Activated CD4-positive, alpha-beta T cell treated with anti-CD3 and anti-CD28 coated beads, Interleukin-2, amount 10 ng/mL, durations not matched to agents 7 days and 5 days (primary cell): ENCODE data around the gene FAM3C. TPM values are rescaled to one million over a fixed set of nuclear protein-coding genes. Genes with fewer than 3 reads are reported as not detected.
A peak's percentile ranks its signal among the peaks of the same experiment; 100 is the strongest.
"Not testable (repeated sequence)": the region's sequence is repeated elsewhere in the genome, so short reads cannot be mapped to it uniquely, and the experiment has no call there.

ENCODE experiments used
- CTCF ChIA-PET: fragments of 350-600 bp; sonication (Branson Sonifier 250); formaldehyde crosslinking; loops from one replicate; lab custom pipeline; 2021; ENCODE audit warnings: antibody characterized with exemption; lab: Charles Lee
- POLR2A ChIA-PET: fragments of 350-600 bp; sonication (Branson Sonifier 250); formaldehyde crosslinking; loops from one replicate; lab custom pipeline; 2021; ENCODE audit warnings: antibody characterized with exemption; lab: Charles Lee
- DNase-seq: peaks from one replicate; pipeline ENCODE4 v3.0.0-alpha.2; 2020
- H3K27ac Mint-ChIP-seq: one replicate; pipeline ENCODE4 v1.8.0; 2021; ENCODE audit warnings: mild to moderate bottlenecking, moderate library complexity, mixed read lengths
- H3K27me3 Mint-ChIP-seq: one replicate; pipeline ENCODE4 v1.8.0; 2021; ENCODE audit warnings: mixed read lengths
- H3K36me3 Mint-ChIP-seq: one replicate; pipeline ENCODE4 v1.8.0; 2021; ENCODE audit warnings: low read depth, mixed read lengths
- H3K4me1 Mint-ChIP-seq: one replicate; pipeline ENCODE4 v1.8.0; 2021; ENCODE audit warnings: mixed read lengths
- H3K4me3 Mint-ChIP-seq: one replicate; pipeline ENCODE4 v1.8.0; 2021; ENCODE audit warnings: mild to moderate bottlenecking, moderate library complexity, mixed read lengths
- H3K9me3 Mint-ChIP-seq: one replicate; pipeline ENCODE4 v1.8.0; 2021; ENCODE audit warnings: mixed read lengths
- total RNA-seq, 2 experiments: library from RNA; stranded (reverse); gene quantifications; one replicate each; pipeline ENCODE4 v1.2.3, GENCODE V29; 2021

FAM3C gene, protein sequence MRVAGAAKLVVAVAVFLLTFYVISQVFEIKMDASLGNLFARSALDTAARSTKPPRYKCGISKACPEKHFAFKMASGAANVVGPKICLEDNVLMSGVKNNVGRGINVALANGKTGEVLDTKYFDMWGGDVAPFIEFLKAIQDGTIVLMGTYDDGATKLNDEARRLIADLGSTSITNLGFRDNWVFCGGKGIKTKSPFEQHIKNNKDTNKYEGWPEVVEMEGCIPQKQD
- total RNA-seq = 10 to 100 TPM; 12.2 to 15.6 TPM

DNA sequence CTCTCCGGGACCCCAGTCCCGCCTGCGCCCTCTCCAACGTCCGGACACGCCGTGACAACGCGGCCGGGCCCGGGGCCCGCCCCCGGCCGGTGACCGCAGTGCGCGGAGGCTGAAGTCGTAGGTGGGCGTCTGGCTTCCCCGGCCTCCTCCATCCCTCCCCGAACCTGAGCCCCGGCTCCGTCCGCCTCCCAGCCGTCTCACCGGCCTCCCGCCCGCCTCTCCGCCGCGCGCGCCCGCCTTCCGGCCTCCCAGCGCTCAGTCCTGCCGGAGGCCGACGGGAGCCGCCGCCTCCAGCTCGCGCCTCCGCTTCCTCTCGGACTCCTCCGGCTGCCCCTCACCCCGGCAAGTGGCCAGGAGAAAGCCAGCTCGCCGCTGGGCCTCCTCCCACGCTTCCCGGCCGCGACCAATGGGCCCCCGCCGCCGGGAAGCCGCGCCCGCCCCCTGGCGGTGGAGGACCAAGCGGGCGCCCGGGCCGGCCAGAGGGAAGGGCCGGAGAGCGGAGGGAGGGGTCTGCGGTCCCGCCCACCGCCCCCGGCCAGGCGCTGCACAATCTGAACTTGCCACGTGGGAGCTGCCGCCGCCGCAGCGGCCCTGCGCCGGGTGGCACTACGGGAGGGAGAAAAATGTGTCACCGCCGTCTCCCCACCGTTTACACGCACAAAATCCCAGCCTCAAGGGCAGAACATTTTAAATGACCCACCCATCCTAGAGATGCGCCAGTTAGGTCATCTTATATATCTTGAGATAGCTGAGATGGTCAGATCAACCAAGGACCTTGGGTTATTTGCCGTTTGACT is at the start of gene FAM3C:
Gene FAM3C, minus strand, starts transcription at position 348 of the 797 bp plus-strand sequence. CDS start 13,339 bp downstream, outside the sequence.
- H3K9me3 Mint-ChIP-seq = no peaks in the 10 kb centered on the region
- ChIA-PET CTCF (interaction anchor here (0.6 to 2.7 kb wide), 30 partner anchors 8 to 162 kb away, joined by 3 to 30 read pairs (median 6); no protein-coding TSS in a partner anchor), POLR2A (no interaction called here)
- no peaks in the 10 kb centered on the region for H3K27me3 Mint-ChIP-seq
- H3K4me3 Mint-ChIP-seq = peak within 1 kb of the TSS; percentile 81
- H3K36me3 Mint-ChIP-seq = peaks cover 16% of the 10 kb centered on the region
- DNase-seq = peak; percentile 68
- H3K27ac Mint-ChIP-seq = peak within 1 kb of the TSS; percentile 86
- H3K4me1 Mint-ChIP-seq = peaks cover 25% of the 10 kb centered on the region

DNA sequence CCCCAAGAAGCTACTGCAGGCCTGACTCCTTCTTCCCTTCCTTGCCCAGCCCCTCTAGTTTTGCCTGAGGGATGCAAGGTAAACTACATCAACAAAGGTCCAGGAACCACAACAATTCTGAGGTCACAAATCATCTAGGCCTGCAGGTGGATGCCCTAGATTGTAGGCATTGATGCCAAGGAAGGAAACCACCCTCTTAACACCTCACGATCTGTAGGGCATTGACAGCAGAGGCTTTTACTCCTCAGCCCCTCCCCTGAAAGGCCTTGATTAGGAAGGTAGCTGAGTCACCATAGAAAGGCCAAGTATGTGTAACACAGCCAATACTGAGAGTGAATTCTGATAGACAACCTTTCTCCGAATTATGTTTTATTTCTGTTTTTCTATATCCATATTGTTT is 46.7 kb upstream of the FAM3C start:
- no peak for DNase-seq
- Mint-ChIP-seq H3K4me3 (no peak overlapping the region), H3K4me1 (peaks cover 34% of the 10 kb centered on the region), H3K27ac (no peak overlapping the region), H3K9me3 (peaks cover 11% of the 10 kb centered on the region), H3K27me3 (peaks cover 3% of the 10 kb centered on the region), H3K36me3 (peaks cover 12% of the 10 kb centered on the region)
- ChIA-PET POLR2A (no interaction called here), CTCF (no interaction called here)

DNA sequence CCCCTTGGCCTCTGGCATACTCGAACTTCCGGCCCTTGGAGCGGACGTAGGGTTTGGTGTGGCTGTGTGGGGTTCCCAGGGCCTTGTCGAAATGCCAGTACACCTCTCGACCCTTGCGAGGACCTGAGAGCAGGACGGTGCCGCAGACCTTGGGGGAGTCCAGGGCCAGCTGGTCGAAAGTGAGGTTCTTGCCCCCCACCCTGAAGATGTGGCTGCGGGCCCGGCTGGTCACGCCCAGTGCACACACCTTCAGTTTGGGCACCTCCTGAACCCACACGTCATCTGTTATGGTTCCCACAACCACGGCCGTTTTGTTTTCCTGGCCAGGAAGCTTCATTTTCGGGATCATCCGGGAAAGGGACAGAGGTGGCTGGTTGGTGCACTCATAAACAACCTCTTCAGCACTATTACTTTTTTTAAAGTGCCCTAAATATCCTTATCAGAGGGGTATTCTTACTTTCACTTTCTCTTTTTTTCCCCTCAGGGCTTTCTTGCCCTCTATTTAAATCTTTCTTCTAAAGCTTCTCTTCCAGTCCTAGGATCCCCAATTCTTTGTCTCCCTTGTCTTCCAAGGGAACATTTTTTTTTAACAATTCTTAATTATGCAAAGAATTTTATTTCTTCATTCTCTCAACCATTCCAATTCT is 44.9 kb upstream of the FAM3C start:
- Mint-ChIP-seq H3K36me3 (peaks cover 12% of the 10 kb centered on the region), H3K9me3 (peaks cover 11% of the 10 kb centered on the region), H3K4me3 (no peak overlapping the region), H3K27me3 (no peaks in the 10 kb centered on the region), H3K4me1 (peaks cover 37% of the 10 kb centered on the region), H3K27ac (peak overlapping the region; percentile 83)
- ChIA-PET POLR2A (no interaction called here), CTCF (interaction anchor here (0.7 to 2.4 kb wide), 2 partner anchors 45 to 73 kb away, joined by 3 to 6 read pairs; partner anchors contain the start of gene FAM3C)
- no peak for DNase-seq

DNA sequence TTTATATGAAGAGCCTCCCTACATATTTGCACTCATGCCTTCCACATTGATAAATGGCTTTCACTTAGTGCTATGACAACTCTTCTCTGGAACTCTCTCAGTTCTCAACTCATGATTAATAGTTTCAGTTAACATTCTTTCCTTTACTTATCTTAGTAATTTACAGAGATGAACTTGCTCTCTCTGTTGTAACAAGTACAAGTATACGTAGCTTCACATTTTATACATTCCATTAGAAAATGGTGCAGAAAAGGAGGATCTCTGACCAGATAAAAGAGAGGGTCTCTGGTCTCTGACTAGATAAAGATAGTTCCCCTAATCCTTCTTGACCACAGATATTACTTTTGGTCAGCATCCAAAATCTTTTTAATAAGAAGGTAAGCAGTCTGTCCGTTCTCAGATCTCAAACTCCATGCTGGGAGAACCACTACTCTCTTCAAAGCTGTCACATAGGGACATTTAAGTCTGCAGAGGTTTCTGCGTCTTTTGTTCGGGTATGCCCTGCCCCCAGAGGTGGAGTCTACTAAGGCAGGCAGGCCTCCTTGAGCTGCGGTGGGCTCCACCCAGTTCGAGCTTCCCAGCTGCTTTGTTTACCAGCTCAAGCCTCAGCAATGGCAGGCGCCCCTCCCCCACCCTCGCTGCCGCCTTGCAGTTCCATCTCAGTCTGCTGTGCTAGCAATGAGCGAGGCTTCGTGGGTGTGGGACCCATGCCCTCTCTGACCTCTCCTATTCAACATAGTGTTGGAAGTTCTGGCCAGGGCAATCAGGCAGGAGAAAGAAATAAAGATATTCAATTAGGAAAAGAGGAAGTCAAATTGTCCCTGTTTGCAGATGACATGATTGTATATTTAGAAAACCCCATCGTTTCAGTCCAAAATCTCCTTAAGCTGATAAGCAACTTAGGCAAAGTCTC is 42.2 kb upstream of the FAM3C start:
- peak overlapping the region; percentile 42 for H3K4me3 Mint-ChIP-seq
- peak; percentile 84 for DNase-seq
- CTCF ChIA-PET = interaction anchor here (0.8 to 2.2 kb wide), 4 partner anchors 35 to 81 kb away, joined by 3 to 8 read pairs (median 3); partner anchors contain the start of gene FAM3C
- peaks cover 11% of the 10 kb centered on the region for H3K9me3 Mint-ChIP-seq
- peaks cover 12% of the 10 kb centered on the region for H3K36me3 Mint-ChIP-seq
- H3K27me3 Mint-ChIP-seq, POLR2A ChIA-PET: not testable (repeated sequence)
- peak overlapping the region; percentile 94 for H3K27ac Mint-ChIP-seq
- H3K4me1 Mint-ChIP-seq = peaks cover 37% of the 10 kb centered on the region

DNA sequence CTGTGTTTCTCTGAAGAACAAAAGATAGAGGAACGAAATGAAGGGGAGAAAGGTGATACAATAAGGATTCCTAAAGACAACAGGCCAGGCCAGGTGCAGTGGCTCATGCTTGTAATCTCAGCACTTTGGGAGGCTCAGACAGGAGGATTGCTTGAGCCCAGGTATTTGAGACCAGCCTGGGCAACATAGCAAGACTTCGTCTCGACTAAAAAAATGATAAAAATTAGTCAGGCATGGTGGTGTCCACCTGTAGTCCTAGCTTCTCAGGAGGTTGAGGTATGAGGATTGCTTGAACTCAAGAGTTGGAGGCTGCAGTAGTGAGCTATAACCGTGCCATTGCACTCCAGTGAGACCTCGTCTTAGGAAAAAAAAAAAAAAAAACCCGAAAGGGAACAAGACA is 41.4 kb upstream of the FAM3C start:
- DNase-seq = no peak
- ChIA-PET CTCF (interaction anchor here (0.8 to 2.2 kb wide), 3 partner anchors 34 to 82 kb away, joined by 3 to 8 read pairs (median 3); partner anchors contain the start of gene FAM3C), POLR2A (no interaction called here)
- Mint-ChIP-seq H3K27me3 (no peaks in the 10 kb centered on the region), H3K4me3 (no peak overlapping the region), H3K36me3 (peaks cover 12% of the 10 kb centered on the region), H3K27ac (no peak overlapping the region), H3K4me1 (peaks cover 35% of the 10 kb centered on the region), H3K9me3 (peaks cover 11% of the 10 kb centered on the region)

DNA sequence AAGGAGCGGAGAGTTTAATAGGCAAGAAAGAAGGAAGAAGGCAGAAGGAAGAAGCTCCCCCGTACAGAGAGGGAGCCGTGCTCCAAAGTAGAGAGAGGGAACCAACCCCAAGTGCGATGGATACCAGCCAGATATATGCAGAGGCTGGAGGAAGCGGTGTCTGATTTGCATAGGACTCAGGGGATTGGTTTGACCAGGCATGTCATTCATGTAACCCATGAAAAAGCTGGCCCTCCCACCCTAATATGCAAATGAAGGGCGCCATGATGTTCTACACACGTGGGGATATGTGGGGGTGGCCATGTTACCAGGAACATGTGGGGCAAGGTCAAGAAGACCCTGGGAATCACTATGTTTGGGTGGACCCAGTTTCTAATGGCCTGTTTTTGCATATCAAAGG is 40.6 kb upstream of the FAM3C start:
- H3K36me3 Mint-ChIP-seq = peaks cover 12% of the 10 kb centered on the region
- no peaks in the 10 kb centered on the region for H3K27me3 Mint-ChIP-seq
- ChIA-PET POLR2A (no interaction called here), CTCF (interaction anchor here (1.2 kb wide), 1 partner anchor 8 kb away, joined by 3 read pairs; no protein-coding TSS in a partner anchor)
- peaks cover 11% of the 10 kb centered on the region for H3K9me3 Mint-ChIP-seq
- H3K4me3 Mint-ChIP-seq = no peak overlapping the region
- no peak for DNase-seq
- peaks cover 34% of the 10 kb centered on the region for H3K4me1 Mint-ChIP-seq
- H3K27ac Mint-ChIP-seq = no peak overlapping the region

DNA sequence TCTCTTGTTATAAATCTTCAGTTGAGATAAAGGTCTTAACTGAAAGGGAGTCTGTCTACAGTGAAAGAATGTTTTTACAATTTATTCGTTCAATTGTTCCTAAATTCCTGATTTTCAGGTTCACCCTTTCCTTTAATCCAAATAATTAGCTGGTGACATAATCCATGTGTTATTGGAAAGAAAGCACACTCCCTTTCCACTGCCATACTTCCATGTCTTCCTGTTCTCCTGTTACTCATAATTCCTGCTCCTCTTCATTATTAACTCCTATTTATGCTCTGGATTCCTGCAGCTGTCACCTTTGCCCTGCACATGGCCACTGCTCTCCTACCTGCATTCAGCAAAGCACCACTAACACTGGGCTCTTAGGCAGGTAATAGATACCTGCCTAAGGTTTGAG is 40.0 kb upstream of the FAM3C start:
- no peak for DNase-seq
- no peaks in the 10 kb centered on the region for H3K27me3 Mint-ChIP-seq
- H3K36me3 Mint-ChIP-seq = peaks cover 9% of the 10 kb centered on the region
- peaks cover 6% of the 10 kb centered on the region for H3K9me3 Mint-ChIP-seq
- no peak overlapping the region for H3K4me3 Mint-ChIP-seq
- peaks cover 29% of the 10 kb centered on the region for H3K4me1 Mint-ChIP-seq
- H3K27ac Mint-ChIP-seq = no peak overlapping the region
- ChIA-PET CTCF (interaction anchor here (1.2 kb wide), 1 partner anchor 9 kb away, joined by 3 read pairs; no protein-coding TSS in a partner anchor), POLR2A (no interaction called here)

DNA sequence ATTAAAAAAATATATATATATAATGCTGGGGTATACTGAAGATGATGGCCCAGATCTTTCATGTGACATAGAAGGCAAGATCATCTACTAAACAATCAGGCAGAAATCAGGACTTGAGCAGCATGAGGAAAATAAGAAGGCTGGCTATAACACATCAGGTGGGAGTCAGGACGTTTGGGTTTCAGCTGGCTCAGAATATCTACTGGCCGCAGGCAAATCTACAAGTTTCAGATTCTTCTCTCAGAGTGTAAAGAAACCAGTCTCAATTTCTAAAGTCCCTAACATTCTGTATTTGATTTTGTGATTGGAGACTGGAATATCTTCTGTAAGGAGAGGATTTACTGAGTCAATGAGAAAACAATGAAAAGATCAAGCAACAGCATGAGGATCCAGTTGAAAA is 37.7 kb upstream of the FAM3C start:
- H3K4me3 Mint-ChIP-seq = no peak overlapping the region
- H3K4me1 Mint-ChIP-seq = peaks cover 12% of the 10 kb centered on the region
- H3K27me3 Mint-ChIP-seq = no peaks in the 10 kb centered on the region
- ChIA-PET CTCF (no interaction called here), POLR2A (no interaction called here)
- DNase-seq = no peak
- H3K9me3 Mint-ChIP-seq = peaks cover 3% of the 10 kb centered on the region
- H3K27ac Mint-ChIP-seq = no peak overlapping the region
- H3K36me3 Mint-ChIP-seq = peaks cover 2% of the 10 kb centered on the region

DNA sequence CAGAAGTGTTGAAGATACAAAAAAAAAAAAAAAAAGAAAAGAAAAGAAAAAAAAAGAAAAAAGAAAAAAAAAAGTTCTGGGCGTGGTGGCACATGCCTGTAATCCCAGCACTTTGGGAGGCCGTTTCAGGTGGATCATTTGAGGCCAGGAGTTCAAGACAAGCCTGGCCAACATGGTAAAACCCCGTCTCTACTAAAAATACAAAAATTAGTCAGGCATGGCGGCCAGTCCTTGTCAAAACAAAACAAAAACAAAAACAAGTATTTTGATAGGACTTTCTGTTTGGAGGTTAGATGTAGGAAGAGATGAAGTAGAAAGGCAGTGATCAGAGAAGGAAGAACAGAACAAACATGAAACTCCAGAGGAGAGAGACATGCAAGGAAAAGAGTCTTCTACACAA is 36.4 kb upstream of the FAM3C start:
- POLR2A ChIA-PET = not testable (repeated sequence)

DNA sequence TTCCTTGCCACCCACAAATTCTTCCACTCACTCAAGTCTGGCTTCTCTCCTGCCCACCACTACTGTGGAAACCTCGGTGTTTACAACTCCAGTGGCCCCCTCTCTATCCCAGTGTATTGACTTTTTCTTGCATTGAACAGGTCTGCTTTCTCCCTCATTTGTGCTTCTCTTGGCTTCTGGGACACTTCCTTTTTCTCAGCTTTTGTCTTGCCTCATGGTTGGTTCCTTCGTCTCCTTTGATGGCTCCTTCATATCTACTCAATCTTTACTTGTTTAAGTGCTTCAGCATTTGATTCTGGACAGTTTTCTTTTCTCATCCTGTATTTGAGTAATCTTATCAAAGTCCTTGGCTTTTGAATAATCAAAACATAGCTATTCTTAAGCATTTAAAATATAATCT is 35.9 kb upstream of the FAM3C start:
- H3K27me3 Mint-ChIP-seq = no peaks in the 10 kb centered on the region
- ChIA-PET POLR2A (no interaction called here), CTCF (no interaction called here)
- no peaks in the 10 kb centered on the region for H3K36me3 Mint-ChIP-seq
- no peak overlapping the region for H3K4me3 Mint-ChIP-seq
- peaks cover 3% of the 10 kb centered on the region for H3K9me3 Mint-ChIP-seq
- DNase-seq = no peak
- H3K27ac Mint-ChIP-seq = no peak overlapping the region
- no peaks in the 10 kb centered on the region for H3K4me1 Mint-ChIP-seq

More for the DNA sequence above, 36.4 kb upstream of the FAM3C start:
- H3K9me3 Mint-ChIP-seq, H3K4me3 Mint-ChIP-seq, H3K27ac Mint-ChIP-seq, DNase-seq, H3K27me3 Mint-ChIP-seq, CTCF ChIA-PET, H3K4me1 Mint-ChIP-seq, H3K36me3 Mint-ChIP-seq: not testable (repeated sequence)

DNA sequence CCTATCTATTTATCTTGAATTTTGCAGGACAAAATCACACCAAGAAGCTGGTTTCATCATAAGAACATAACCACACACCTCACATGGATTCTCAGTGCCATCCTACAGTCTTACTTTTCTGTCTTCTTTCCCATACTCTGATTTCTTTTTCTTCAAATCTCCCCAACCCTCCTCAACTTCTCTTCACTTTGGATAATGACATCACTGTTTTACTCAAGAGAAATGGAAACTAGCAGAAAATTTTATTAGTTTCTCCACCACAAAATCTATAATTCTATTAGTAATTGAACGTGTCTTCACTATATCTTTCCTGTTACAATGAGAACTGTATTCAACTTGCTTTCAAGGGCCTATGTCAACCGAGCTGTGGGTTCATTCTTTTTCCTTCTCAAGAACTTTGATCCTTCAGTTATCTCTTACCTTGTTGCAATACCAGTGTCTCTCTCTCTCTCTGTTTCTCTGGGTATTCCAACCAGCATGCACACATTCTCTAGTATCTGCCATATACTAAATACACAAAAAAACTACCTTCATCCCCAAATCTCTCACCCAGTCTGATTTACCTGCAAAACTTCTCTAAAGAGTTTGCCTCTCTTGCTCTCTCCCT is 35.4 kb upstream of the FAM3C start:
- H3K4me1 Mint-ChIP-seq = no peaks in the 10 kb centered on the region
- no peak overlapping the region for H3K4me3 Mint-ChIP-seq
- no peak for DNase-seq
- H3K27ac Mint-ChIP-seq = no peak overlapping the region
- no peaks in the 10 kb centered on the region for H3K36me3 Mint-ChIP-seq
- POLR2A ChIA-PET = no interaction called here
- no peaks in the 10 kb centered on the region for H3K27me3 Mint-ChIP-seq
- H3K9me3 Mint-ChIP-seq = peaks cover 3% of the 10 kb centered on the region
- CTCF ChIA-PET = no interaction called here
